ENCODE results near the gene ORC5. TPM values are rescaled to one million over a fixed set of nuclear protein-coding genes. Genes with fewer than 3 reads are reported as not detected.

Gene ORC5
- total RNA-seq (9.1 and 11.9 TPM in 2 replicates), polyA plus RNA-seq (5.5 and 6.7 TPM in 2 replicates)

GRCh38 chr7:104207731-104208420 is at the start of gene ORC5:
ORC5 (minus strand) TSS chr7:104208013; CDS start chr7:104207904, 109 bp downstream.
- WGBS (ENCODE audit: low lambda C conversion rate, missing lambda C conversion rate), result 37% methylated on average over 47 of the region's 47 CpGs

GRCh38 chr7:104255616-104256015 is 47.8 kb upstream of the ORC5 start:
- WGBS (ENCODE audit: low lambda C conversion rate, missing lambda C conversion rate), result 87% methylated on average over 5 of the region's 5 CpGs
- Histone ChIP-seq H3K79me2 (no peaks in the 10 kb centered on the region), H3K9me3 (ENCODE audit: low read depth) (no peaks in the 10 kb centered on the region), H3K4me2 (no peak overlapping the region), H3K4me1 (ENCODE audit: insufficient read depth) (no peaks in the 10 kb centered on the region), H2AFZ (no peak overlapping the region), H3K4me3 (no peak overlapping the region), H3K27me3 (no peaks in the 10 kb centered on the region), H3K27ac (no peak overlapping the region), H3K9me2 (replicated peaks; ENCODE audit: insufficient read depth) (no peaks in the 10 kb centered on the region), H4K20me1 (ENCODE audit: insufficient read depth, poor library complexity, severe bottlenecking) (no peaks in the 10 kb centered on the region), H3K36me3 (replicated peaks; ENCODE audit: insufficient read depth, low read depth) (no peaks in the 10 kb centered on the region)
- no peak for DNase-seq (ENCODE audit: low spot score)
- no peak for TF ChIP-seq EZH2 (IDR thresholded peaks at IDR 0.05; ENCODE audit: borderline replicate concordance)
- TF ChIP-seq EZH2phosphoT487 (IDR thresholded peaks at IDR 0.05; ENCODE audit: low read depth, severe bottlenecking, unreplicated experiment), result no peak
- no peak for TF ChIP-seq CTCF (IDR thresholded peaks at IDR 0.05; ENCODE audit: poor library complexity)

More at GRCh38 chr7:104207731-104208420, at the start of gene ORC5:
- Histone ChIP-seq H3K9me2 (replicated peaks; ENCODE audit: insufficient read depth) (no peaks in the 10 kb centered on the region), H3K79me2 (peaks cover 16% of the 10 kb centered on the region), H3K27ac (peak within 1 kb of the TSS; percentile 85), H2AFZ (peak within 1 kb of the TSS; percentile 66), H3K4me1 (ENCODE audit: insufficient read depth) (no peaks in the 10 kb centered on the region), H3K27me3 (no peaks in the 10 kb centered on the region), H3K36me3 (replicated peaks; ENCODE audit: insufficient read depth, low read depth) (no peaks in the 10 kb centered on the region), H3K4me2 (peak within 1 kb of the TSS; percentile 82), H3K4me3 (peak within 1 kb of the TSS; percentile 37), H4K20me1 (ENCODE audit: insufficient read depth, poor library complexity, severe bottlenecking) (no peaks in the 10 kb centered on the region), H3K9me3 (ENCODE audit: low read depth) (no peaks in the 10 kb centered on the region)
- peak; percentile 80 for DNase-seq (ENCODE audit: low spot score)
- TF ChIP-seq CTCF (IDR thresholded peaks at IDR 0.05; ENCODE audit: poor library complexity) (no peak), EZH2 (IDR thresholded peaks at IDR 0.05; ENCODE audit: borderline replicate concordance) (no peak), EZH2phosphoT487 (IDR thresholded peaks at IDR 0.05; ENCODE audit: low read depth, severe bottlenecking, unreplicated experiment) (no peak)

GRCh38 chr7:104255194-104255593 is 47.4 kb upstream of the ORC5 start:
- TF ChIP-seq EZH2phosphoT487 (IDR thresholded peaks at IDR 0.05; ENCODE audit: low read depth, severe bottlenecking, unreplicated experiment), result no peak
- no peak for TF ChIP-seq EZH2 (IDR thresholded peaks at IDR 0.05; ENCODE audit: borderline replicate concordance)
- no peak for TF ChIP-seq CTCF (IDR thresholded peaks at IDR 0.05; ENCODE audit: poor library complexity)
- H3K4me1 ChIP-seq (ENCODE audit: insufficient read depth), result no peaks in the 10 kb centered on the region
- H3K4me3 ChIP-seq, result no peak overlapping the region
- H3K4me2 ChIP-seq, result no peak overlapping the region
- H3K36me3 ChIP-seq (replicated peaks; ENCODE audit: insufficient read depth, low read depth), result no peaks in the 10 kb centered on the region
- H3K9me2 ChIP-seq (replicated peaks; ENCODE audit: insufficient read depth), result no peaks in the 10 kb centered on the region
- H2AFZ ChIP-seq, result no peak overlapping the region
- WGBS (ENCODE audit: low lambda C conversion rate, missing lambda C conversion rate), result 83% methylated on average over 4 of the region's 4 CpGs
- no peaks in the 10 kb centered on the region for H3K79me2 ChIP-seq
- H3K27me3 ChIP-seq, result no peaks in the 10 kb centered on the region
- H4K20me1 ChIP-seq (ENCODE audit: insufficient read depth, poor library complexity, severe bottlenecking), result no peaks in the 10 kb centered on the region
- no peak overlapping the region for H3K27ac ChIP-seq
- H3K9me3 ChIP-seq (ENCODE audit: low read depth), result no peaks in the 10 kb centered on the region
- DNase-seq (ENCODE audit: low spot score), result no peak
